HT1080 (cell line): Measurements from ENCODE around the gene SOS1. TPM values are rescaled to one million over a fixed set of nuclear protein-coding genes. Genes with fewer than 3 reads are reported as not detected.
"Not testable (repeated sequence)": the region's sequence is repeated elsewhere in the genome, so short reads cannot be mapped to it uniquely, and the experiment has no call there.

Source experiments
- DNase-seq: peaks from one replicate; pipeline ENCODE4 v3.0.0-alpha.2; 2015; ENCODE audit warnings: low read depth
- total RNA-seq: library from RNA; depleted of rRNA; stranded (reverse); fragments of >200 nt; shearing (Covaris generic); gene quantifications from 2 replicates; pipeline ENCODE4 v1.2.3, GENCODE V29; 2014

The SOS1 gene
- total RNA-seq, 1 experiment from 2014 or later: 11.4 TPM

- DNase-seq: no peak
These were observed 13.1 kb downstream of the SOS1 start for GRCh38 chr2:39107724-39108273.

GRCh38 chr2:39107156-39107555 lies 13.7 kb downstream of the SOS1 start:
- no peak for DNase-seq

- peak; percentile 67 for DNase-seq
These were observed 20.8 kb downstream of the SOS1 start for GRCh38 chr2:39099870-39100728.

GRCh38 chr2:39099310-39099869 lies 21.5 kb downstream of the SOS1 start:
- no peak for DNase-seq

GRCh38 chr2:39095624-39096023 lies 25.2 kb downstream of the SOS1 start:
- no peak for DNase-seq

- no peak for DNase-seq
These were observed 26.0 kb downstream of the SOS1 start for GRCh38 chr2:39094717-39095363.

- no peak for DNase-seq
These were observed 27.5 kb downstream of the SOS1 start for GRCh38 chr2:39093218-39093898.

GRCh38 chr2:39091543-39091942 lies 29.3 kb downstream of the SOS1 start:
- no peak for DNase-seq

GRCh38 chr2:39091063-39091462 lies 29.8 kb downstream of the SOS1 start:
- no peak for DNase-seq

GRCh38 chr2:39080152-39080551 lies 40.7 kb downstream of the SOS1 start:
- DNase-seq: no peak

GRCh38 chr2:39069890-39070465 lies 50.9 kb downstream of the SOS1 start:
- DNase-seq: no peak

GRCh38 chr2:39069136-39069515 lies 51.7 kb downstream of the SOS1 start:
- DNase-seq: peak; percentile 3

- no peak for DNase-seq
These were observed 52.3 kb downstream of the SOS1 start for GRCh38 chr2:39068299-39069135.

- DNase-seq: no peak
These were observed 55.2 kb downstream of the SOS1 start for GRCh38 chr2:39065616-39066015.

- no peak for DNase-seq
These were observed 58.5 kb downstream of the SOS1 start for GRCh38 chr2:39062320-39062719.

- no peak for DNase-seq
These were observed 59.6 kb downstream of the SOS1 start for GRCh38 chr2:39061280-39061679.

- peak; percentile 14 for DNase-seq
These were observed 61.4 kb downstream of the SOS1 start for GRCh38 chr2:39059366-39059952.

- no peak for DNase-seq
These were observed 62.8 kb downstream of the SOS1 start for GRCh38 chr2:39058101-39058500.

- DNase-seq: not testable (repeated sequence)
These were observed 68.2 kb downstream of the SOS1 start for GRCh38 chr2:39052665-39053064.

- DNase-seq: peak; percentile 1
These were observed 70.7 kb downstream of the SOS1 start for GRCh38 chr2:39050109-39050508.
